Amniotic epithelial cell (primary cell): ENCODE results near the gene HLA-DRB1.
A peak's percentile ranks its signal among the peaks of the same experiment; 100 is the strongest.
"Not testable (repeated sequence)": the region's sequence is repeated elsewhere in the genome, so short reads cannot be mapped to it uniquely, and the experiment has no call there.

ENCODE experiments used
- DNase-seq: peaks from one replicate; pipeline ENCODE4 v3.0.0-alpha.2; 2010; ENCODE audit warnings: low read depth

Gene HLA-DRB1

GRCh38 chr6:32609391-32609730, 19.7 kb upstream of the HLA-DRB1 start:
- DNase-seq: no peak

GRCh38 chr6:32608362-32608761, 18.7 kb upstream of the HLA-DRB1 start:
- DNase-seq: no peak

GRCh38 chr6:32607988-32608298, 18.3 kb upstream of the HLA-DRB1 start:
- DNase-seq: no peak

- DNase-seq: no peak
Measured at GRCh38 chr6:32607263-32607987, 17.8 kb upstream of the HLA-DRB1 start.

- peak; percentile 63 for DNase-seq
Measured at GRCh38 chr6:32604434-32604877, 14.8 kb upstream of the HLA-DRB1 start.

GRCh38 chr6:32603888-32604287, 14.2 kb upstream of the HLA-DRB1 start:
- DNase-seq: no peak

GRCh38 chr6:32603222-32603621, 13.6 kb upstream of the HLA-DRB1 start:
- no peak for DNase-seq

GRCh38 chr6:32602383-32602782, 12.7 kb upstream of the HLA-DRB1 start:
- DNase-seq: no peak

- DNase-seq: no peak
Measured at GRCh38 chr6:32597024-32597423, 7.4 kb upstream of the HLA-DRB1 start.

GRCh38 chr6:32590713-32591112, 1.1 kb upstream of the HLA-DRB1 start:
- not testable (repeated sequence) for DNase-seq

- DNase-seq: no peak
Measured at GRCh38 chr6:32588156-32588555, 1.5 kb downstream of the HLA-DRB1 start.

GRCh38 chr6:32583527-32583898, 6.1 kb downstream of the HLA-DRB1 start:
- no peak for DNase-seq

GRCh38 chr6:32581315-32582095, 8.1 kb downstream of the HLA-DRB1 start:
- DNase-seq: peak; percentile 56

- no peak for DNase-seq
Measured at GRCh38 chr6:32580593-32580992, 9.1 kb downstream of the HLA-DRB1 start.

GRCh38 chr6:32578962-32579361, 10.7 kb downstream of the HLA-DRB1 start:
- no peak for DNase-seq

- DNase-seq: not testable (repeated sequence)
Measured at GRCh38 chr6:32577493-32577892, 12.2 kb downstream of the HLA-DRB1 start.

- no peak for DNase-seq
Measured at GRCh38 chr6:32576250-32576649, 13.4 kb downstream of the HLA-DRB1 start.

- no peak for DNase-seq
Measured at GRCh38 chr6:32570363-32570905, 19.2 kb downstream of the HLA-DRB1 start.

- no peak for DNase-seq
Measured at GRCh38 chr6:32568561-32568960, 21.1 kb downstream of the HLA-DRB1 start.

- DNase-seq: no peak
Measured at GRCh38 chr6:32566957-32567356, 22.7 kb downstream of the HLA-DRB1 start.

GRCh38 chr6:32565511-32565910, 24.1 kb downstream of the HLA-DRB1 start:
- no peak for DNase-seq

GRCh38 chr6:32562940-32563339, 26.7 kb downstream of the HLA-DRB1 start:
- DNase-seq: no peak

- no peak for DNase-seq
Measured at GRCh38 chr6:32559747-32560146, 29.9 kb downstream of the HLA-DRB1 start.
